SK-N-SH (cell line): ENCODE measurements around the gene ANAPC2. TPM values are rescaled to one million over a fixed set of nuclear protein-coding genes. Genes with fewer than 3 reads are reported as not detected.

Experiments
- CTCF ChIA-PET: fragments of 300-600, 350-600 bp; formaldehyde crosslinking; extraction: SDS; loops from one replicate; lab custom pipeline; 2021; lab: Yijun Ruan, JAX
- POLR2A ChIA-PET: fragments of 350-600 bp; sonication (Branson Sonifier 250); formaldehyde crosslinking; extraction: SDS; loops from one replicate; lab custom pipeline; 2020; ENCODE audit warnings: antibody characterized with exemption, inconsistent platforms; lab: Yijun Ruan, JAX
- DNase-seq: peaks from one replicate; pipeline ENCODE4 v3.0.0; 2012
- H2AFZ ChIP-seq: fragments of 200-600 bp; sonication (generic); 2 replicates; pipeline ENCODE4 v1.8.1; 2016; ENCODE audit warnings: antibody characterized with exemption, mild to moderate bottlenecking, low read depth
- H3F3A ChIP-seq: fragments of 200-600 bp; sonication (generic); replicated peaks from 2 replicates; pipeline ENCODE3; 2016; ENCODE audit warnings: antibody characterized with exemption, mild to moderate bottlenecking; ENCODE audit not compliant: insufficient read depth
- H3K27ac ChIP-seq, 2 experiments: fragments of 200-500 bp in 1 of 2; fragments of 200-600 bp in 1 of 2; sonication (Bioruptor generic) in 1 of 2; sonication (generic), shearing (Covaris generic) in 1 of 2; 2 replicates each; pipeline versions ENCODE4 v1.5.1 to v1.6.1; 2014 to 2016; ENCODE audit warnings: low read depth in 2 of 2, inconsistent platforms in 1 of 2, low read length in 1 of 2, mild to moderate bottlenecking in 1 of 2, mixed read lengths in 1 of 2
- H3K27me3 ChIP-seq: fragments of 200-600 bp; sonication (generic), shearing (Covaris generic); 2 replicates; pipeline ENCODE4 v1.6.1; 2016; ENCODE audit warnings: mixed run types; ENCODE audit not compliant: insufficient read depth
- H3K36me3 ChIP-seq, 2 experiments: fragments of 200-500 bp in 1 of 2; fragments of 200-600 bp in 1 of 2; sonication (Bioruptor generic) in 1 of 2; sonication (generic) in 1 of 2; replicated peaks in 1 of 2; 2 replicates each; pipeline versions ENCODE3 to v1.5.1; 2014 to 2016; ENCODE audit warnings: low read length in 1 of 2, mild to moderate bottlenecking in 1 of 2; ENCODE audit not compliant: insufficient read depth in 2 of 2, control insufficient read depth in 1 of 2
- H3K4me1 ChIP-seq, 2 experiments: fragments of 200-500 bp in 1 of 2; fragments of 200-600 bp in 1 of 2; sonication (Bioruptor generic) in 1 of 2; sonication (generic), shearing (Covaris generic) in 1 of 2; 2 replicates each; pipeline versions ENCODE4 v1.5.1 to v1.6.1; 2014 to 2016; ENCODE audit warnings: low read depth in 1 of 2, low read length in 1 of 2, mixed run types in 1 of 2; ENCODE audit not compliant: insufficient read depth in 2 of 2, control insufficient read depth in 1 of 2
- H3K4me2 ChIP-seq: fragments of 200-600 bp; sonication (generic), shearing (Covaris generic); 2 replicates; pipeline ENCODE4 v1.6.1; 2017; ENCODE audit warnings: mixed run types
- H3K4me3 ChIP-seq, 2 experiments: fragments of 200-500 bp in 1 of 2; fragments of 200-600 bp in 1 of 2; sonication (Bioruptor generic) in 1 of 2; sonication (generic), shearing (Covaris generic) in 1 of 2; 2 replicates each; pipeline versions ENCODE4 v1.5.1 to v1.8.1; 2014 to 2016; ENCODE audit warnings: low read depth in 2 of 2, inconsistent platforms in 1 of 2, low read length in 1 of 2, mild to moderate bottlenecking in 1 of 2, mixed read lengths in 1 of 2, moderate library complexity in 1 of 2
- H3K79me2 ChIP-seq: fragments of 200-600 bp; sonication (generic); 2 replicates; pipeline ENCODE4 v1.8.1; 2017; ENCODE audit warnings: mild to moderate bottlenecking; ENCODE audit not compliant: insufficient read depth
- H3K9ac ChIP-seq: fragments of 200-600 bp; sonication (generic); 2 replicates; pipeline ENCODE4 v1.6.1; 2017; ENCODE audit warnings: mixed run types
- H3K9me2 ChIP-seq: fragments of 200-600 bp; sonication (generic); 2 replicates; pipeline ENCODE4 v1.6.1; 2017; ENCODE audit warnings: mixed run types
- H3K9me3 ChIP-seq: fragments of 200-600 bp; sonication (generic); 2 replicates; pipeline ENCODE4 v1.6.1; 2017; ENCODE audit warnings: mixed run types, mild to moderate bottlenecking, moderate library complexity
- H4K20me1 ChIP-seq: fragments of 200-600 bp; sonication (generic); 2 replicates; pipeline ENCODE4 v1.6.1; 2017; ENCODE audit warnings: mild to moderate bottlenecking, mixed run types; ENCODE audit not compliant: insufficient read depth
- FOSL2 ChIP-seq: IDR thresholded peaks from 2 replicates; pipeline ENCODE4 v1.4.0; 2012; ENCODE audit warnings: low read depth, mild to moderate bottlenecking, moderate library complexity, borderline replicate concordance
- FOXJ3 ChIP-seq: sonication (generic); formaldehyde crosslinking; IDR thresholded peaks from 2 replicates; pipeline ENCODE4 v1.5.1; 2020; ENCODE audit warnings: mild to moderate bottlenecking, missing genetic modification reagents
- FOXM1 ChIP-seq: IDR thresholded peaks from 2 replicates; pipeline ENCODE4 v1.4.0; 2012; ENCODE audit warnings: low read depth, mild to moderate bottlenecking
- GABPA ChIP-seq: IDR thresholded peaks from 2 replicates; pipeline ENCODE4 v1.4.0; 2012; ENCODE audit warnings: low read depth, mild to moderate bottlenecking
- MEF2A ChIP-seq: IDR thresholded peaks from 2 replicates; pipeline ENCODE4 v1.4.0; 2012; ENCODE audit warnings: low read depth, borderline replicate concordance
- NRF1 ChIP-seq: IDR thresholded peaks from 2 replicates; pipeline ENCODE4 v1.6.1; 2012; ENCODE audit warnings: low read depth, mild to moderate bottlenecking, low read length
- PBX3 ChIP-seq: IDR thresholded peaks from 2 replicates; pipeline ENCODE4; 2012
- RAD21 ChIP-seq: IDR thresholded peaks from 2 replicates; pipeline ENCODE4 v1.6.1; 2012; ENCODE audit warnings: mild to moderate bottlenecking, low read length
- REST ChIP-seq: IDR thresholded peaks from 2 replicates; pipeline ENCODE4 v1.6.1; 2012; ENCODE audit warnings: mild to moderate bottlenecking, low read depth, low read length, moderate library complexity
- RXRA ChIP-seq: IDR thresholded peaks from 2 replicates; pipeline ENCODE4 v1.4.0; 2012; ENCODE audit warnings: low read depth, mild to moderate bottlenecking, borderline replicate concordance
- SIN3A ChIP-seq: IDR thresholded peaks from 2 replicates; pipeline ENCODE4 v1.6.1; 2012; ENCODE audit warnings: low read depth, mild to moderate bottlenecking, low read length, moderate library complexity, borderline replicate concordance
- SMC3 ChIP-seq: IDR thresholded peaks from 2 replicates; pipeline ENCODE4 v1.6.1; 2012; ENCODE audit warnings: low read depth, low read length, improper control_type of control experiment
- TCF12 ChIP-seq: IDR thresholded peaks from 2 replicates; pipeline ENCODE4 v1.4.0; 2012
- TEAD4 ChIP-seq: IDR thresholded peaks from 2 replicates; pipeline ENCODE4 v1.4.0; 2012; ENCODE audit warnings: mild to moderate bottlenecking, borderline replicate concordance; ENCODE audit not compliant: insufficient read depth
- WGBS: methylation state at CpG from one replicate; pipeline ENCODE4 v1.1.6; 2017; ENCODE audit warnings: low lambda C conversion rate; 5-methylcytosine and 5-hydroxymethylcytosine counted together
- polyA plus RNA-seq, 3 experiments: library from polyadenylated mRNA; depleted of rRNA; stranded (reverse); fragments of >200 nt; gene quantifications; 2 replicates each; pipeline ENCODE4 v1.2.3, GENCODE V29; 2012
- TF ChIP-seq, protein P1 (sequence below): fragments of 150-350 bp; IDR thresholded peaks from 2 replicates; pipeline ENCODE4 v1.6.1; 2017; ENCODE audit warnings: antibody characterized with exemption, low read length, low read depth, borderline replicate concordance

ANAPC2 gene
- polyA plus RNA-seq, 1 of the 3 experiments (the other 2 are of a cell fraction) = 35.1 TPM

DNA sequence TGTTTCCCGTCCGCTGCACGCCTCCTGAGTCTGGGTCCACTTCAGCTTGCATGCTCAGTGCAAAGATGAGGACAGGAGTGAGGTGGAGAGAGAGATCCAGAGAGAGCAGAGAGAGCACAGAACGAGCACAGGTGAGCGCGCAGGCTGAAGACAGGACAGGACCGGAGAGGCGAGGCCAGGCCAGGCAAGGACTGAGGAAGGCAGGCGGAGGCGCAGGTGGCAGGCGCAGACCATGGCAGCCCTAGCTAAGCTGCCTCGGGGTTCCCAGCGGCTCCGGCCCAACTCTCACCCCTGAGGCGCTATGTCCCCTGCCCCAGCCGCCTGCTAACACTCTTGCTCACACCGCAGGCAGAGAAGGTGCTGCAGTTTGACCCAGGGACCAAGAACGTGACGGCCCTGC is 39.7 kb downstream of the ANAPC2 start:
- DNase-seq = no peak
- no peak overlapping the region for H3K4me2 ChIP-seq
- H3K27me3 ChIP-seq = no peaks in the 10 kb centered on the region
- H3K9me3 ChIP-seq = no peaks in the 10 kb centered on the region
- 84% methylated on average over 19 of the region's 19 CpGs for WGBS
- H3K27ac ChIP-seq = no peak overlapping the region
- TF ChIP-seq TCF12 (no peak), TEAD4 (no peak), FOSL2 (no peak), GABPA (no peak), NRF1 (no peak), PBX3 (no peak), MEF2A (no peak), SMC3 (no peak), RXRA (no peak), FOXJ3 (CRISPR knock-in tag) (no peak), REST (no peak)
- TF ChIP-seq, protein P1, sequence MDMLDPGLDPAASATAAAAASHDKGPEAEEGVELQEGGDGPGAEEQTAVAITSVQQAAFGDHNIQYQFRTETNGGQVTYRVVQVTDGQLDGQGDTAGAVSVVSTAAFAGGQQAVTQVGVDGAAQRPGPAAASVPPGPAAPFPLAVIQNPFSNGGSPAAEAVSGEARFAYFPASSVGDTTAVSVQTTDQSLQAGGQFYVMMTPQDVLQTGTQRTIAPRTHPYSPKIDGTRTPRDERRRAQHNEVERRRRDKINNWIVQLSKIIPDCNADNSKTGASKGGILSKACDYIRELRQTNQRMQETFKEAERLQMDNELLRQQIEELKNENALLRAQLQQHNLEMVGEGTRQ = no peak
- no peaks in the 10 kb centered on the region for H4K20me1 ChIP-seq
- CTCF ChIA-PET = interaction anchor here (1.1 to 1.3 kb wide), 2 partner anchors 20 to 21 kb away, joined by 3 to 4 read pairs; partner anchors contain the start of gene LRRC26
- H3K36me3 ChIP-seq = no peaks in the 10 kb centered on the region
- no peak overlapping the region for H3K4me3 ChIP-seq
- POLR2A ChIA-PET = interaction anchor here (1.5 kb wide), 1 partner anchor 9 kb away, joined by 3 read pairs; the partner anchor contains the start of gene GRIN1
- H3K9ac ChIP-seq = no peak overlapping the region
- no peaks in the 10 kb centered on the region for H3K4me1 ChIP-seq
- no peaks in the 10 kb centered on the region for H3K79me2 ChIP-seq
- H3F3A ChIP-seq = no peaks in the 10 kb centered on the region
- H3K9me2 ChIP-seq = no peaks in the 10 kb centered on the region
- H2AFZ ChIP-seq = no peak overlapping the region

DNA sequence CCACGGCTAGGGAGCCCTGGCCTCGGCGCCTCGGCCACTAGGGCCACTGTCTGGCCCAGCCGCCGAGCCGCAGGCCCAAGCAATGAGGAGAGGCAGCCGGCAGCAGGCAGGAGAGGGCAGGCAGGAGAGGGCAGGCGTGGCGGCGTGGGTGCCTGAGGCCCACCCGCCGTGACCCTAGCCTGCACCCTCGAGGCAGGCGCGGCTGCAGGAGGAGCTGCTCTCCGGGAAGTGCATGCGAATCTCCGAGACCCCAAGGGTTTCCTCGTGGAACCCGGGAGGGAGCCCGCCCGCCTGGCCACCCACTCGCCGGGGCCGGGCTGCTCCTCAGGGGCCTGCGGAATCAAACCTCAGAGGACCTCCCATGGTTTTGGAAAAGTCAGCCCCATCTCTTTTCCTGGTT is 40.1 kb downstream of the ANAPC2 start:
- CTCF ChIA-PET = interaction anchor here (1.1 to 1.3 kb wide), 2 partner anchors 21 to 22 kb away, joined by 3 to 4 read pairs; partner anchors contain the start of gene LRRC26
- POLR2A ChIA-PET = interaction anchor here (1.5 kb wide), 1 partner anchor 9 kb away, joined by 3 read pairs; the partner anchor contains the start of gene GRIN1
- Histone ChIP-seq H3K27me3 (no peaks in the 10 kb centered on the region), H3K79me2 (no peaks in the 10 kb centered on the region), H3K4me1 (no peaks in the 10 kb centered on the region), H2AFZ (no peak overlapping the region), H3F3A (no peaks in the 10 kb centered on the region), H3K9me2 (no peaks in the 10 kb centered on the region), H3K9me3 (no peaks in the 10 kb centered on the region), H3K9ac (no peak overlapping the region), H3K36me3 (no peaks in the 10 kb centered on the region), H3K4me2 (no peak overlapping the region), H4K20me1 (no peaks in the 10 kb centered on the region), H3K4me3 (no peak overlapping the region), H3K27ac (no peak overlapping the region)
- no peak for DNase-seq
- WGBS = 83% methylated on average over 24 of the region's 27 CpGs
- TF ChIP-seq RXRA (no peak), FOXM1 (no peak), RAD21 (no peak), NRF1 (no peak), REST (no peak), SIN3A (no peak), TCF12 (no peak)
- TF ChIP-seq, protein P1 = no peak
